Large intestine (tissue), 3 donors: ENCODE data around the gene ATP2A3. TPM values are rescaled to one million over a fixed set of nuclear protein-coding genes. Genes with fewer than 3 reads are reported as not detected.

Experiments used
- DNase-seq, 2 donors: peaks; one replicate each; pipeline versions ENCODE4 v3.0.0 to v3.0.0-alpha.2; 2013
- H3K27ac ChIP-seq: one replicate; pipeline ENCODE4 v1.5.1; 2013; ENCODE audit warnings: low read length
- H3K27me3 ChIP-seq: 2 replicates; pipeline ENCODE4 v1.6.1; 2013; ENCODE audit warnings: low read length; ENCODE audit not compliant: control insufficient read depth, insufficient read depth
- H3K36me3 ChIP-seq: 2 replicates; pipeline ENCODE4 v1.6.1; 2013; ENCODE audit warnings: low read length; ENCODE audit not compliant: control insufficient read depth, insufficient read depth
- H3K4me1 ChIP-seq: one replicate; pipeline ENCODE4 v1.6.1; 2013; ENCODE audit warnings: low read length; ENCODE audit not compliant: control insufficient read depth, insufficient read depth
- H3K4me3 ChIP-seq: one replicate; pipeline ENCODE4 v1.5.1; 2013; ENCODE audit warnings: low read length
- H3K9me3 ChIP-seq: one replicate; pipeline ENCODE4 v1.6.1; 2013; ENCODE audit warnings: mild to moderate bottlenecking, low read depth, low read length, moderate library complexity; ENCODE audit not compliant: control insufficient read depth
- WGBS: methylation state at CpG from one replicate; pipeline ENCODE4 v1.1.5; 2013; ENCODE audit warnings: low lambda C conversion rate; ENCODE audit not compliant: insufficient coverage; 5-methylcytosine and 5-hydroxymethylcytosine counted together
- polyA plus RNA-seq: library from polyadenylated mRNA; unstranded; fragments of 120-200 nt; gene quantifications from one replicate; pipeline ENCODE4 v1.2.1, GENCODE V29; 2013

ATP2A3 gene
- polyA plus RNA-seq, 1 donor, result 44.4 TPM

DNA sequence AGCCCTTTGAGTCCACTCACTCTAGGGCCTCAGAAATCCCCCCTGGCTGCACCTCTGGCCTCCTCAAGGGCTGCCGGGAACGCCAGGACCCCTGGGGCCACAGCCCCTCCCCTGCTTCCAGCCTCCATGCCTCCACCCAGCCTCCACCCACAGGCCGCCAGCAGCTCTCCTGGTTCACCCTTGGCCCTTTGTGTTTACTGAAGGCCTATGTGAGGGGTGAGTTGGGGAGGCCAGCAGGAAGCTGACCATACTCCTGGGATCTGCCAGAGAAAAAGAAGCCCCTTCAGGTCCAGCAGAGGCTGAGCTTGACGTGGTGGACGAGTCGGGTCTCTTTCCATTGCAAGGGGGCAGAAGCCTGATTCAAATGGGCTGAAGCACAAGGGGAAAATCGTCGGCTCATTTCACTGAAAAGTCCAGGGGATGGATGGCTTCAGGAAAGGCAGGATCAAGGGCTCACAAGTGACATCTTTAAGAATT, 18.3 kb upstream of the ATP2A3 start:
- WGBS, result no CpG with 5 or more reads among the region's 8 CpGs
- Histone ChIP-seq H3K36me3 (no peaks in the 10 kb centered on the region), H3K4me3 (no peak overlapping the region), H3K27me3 (no peaks in the 10 kb centered on the region), H3K4me1 (peaks cover 14% of the 10 kb centered on the region), H3K27ac (no peak overlapping the region), H3K9me3 (no peaks in the 10 kb centered on the region)
- no peak for DNase-seq

DNA sequence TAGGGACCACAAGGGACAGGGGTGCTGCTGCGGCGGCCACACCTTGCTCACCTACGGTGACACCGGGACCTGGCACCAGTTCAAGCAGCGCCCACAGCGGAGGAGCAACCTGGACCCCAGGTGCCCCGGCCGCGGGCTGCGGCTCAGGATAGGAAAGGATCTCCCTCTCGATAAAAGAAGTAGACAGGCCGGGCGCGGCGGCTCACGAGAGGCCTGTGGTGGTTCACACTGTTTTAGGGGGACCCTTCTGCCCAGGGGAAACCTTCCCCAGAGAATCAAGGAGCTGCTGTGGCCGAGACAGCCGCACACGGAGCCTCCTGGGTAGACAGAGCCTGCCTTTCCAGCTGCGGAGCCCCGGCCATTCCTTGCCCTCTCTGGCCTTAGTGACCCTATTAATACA, 17.9 kb upstream of the ATP2A3 start:
- DNase-seq, result no peak
- no CpG with 5 or more reads among the region's 21 CpGs for WGBS
- no peaks in the 10 kb centered on the region for H3K36me3 ChIP-seq
- H3K27ac ChIP-seq, result no peak overlapping the region
- no peaks in the 10 kb centered on the region for H3K27me3 ChIP-seq
- no peaks in the 10 kb centered on the region for H3K9me3 ChIP-seq
- H3K4me1 ChIP-seq, result peaks cover 10% of the 10 kb centered on the region
- H3K4me3 ChIP-seq, result no peak overlapping the region

DNA sequence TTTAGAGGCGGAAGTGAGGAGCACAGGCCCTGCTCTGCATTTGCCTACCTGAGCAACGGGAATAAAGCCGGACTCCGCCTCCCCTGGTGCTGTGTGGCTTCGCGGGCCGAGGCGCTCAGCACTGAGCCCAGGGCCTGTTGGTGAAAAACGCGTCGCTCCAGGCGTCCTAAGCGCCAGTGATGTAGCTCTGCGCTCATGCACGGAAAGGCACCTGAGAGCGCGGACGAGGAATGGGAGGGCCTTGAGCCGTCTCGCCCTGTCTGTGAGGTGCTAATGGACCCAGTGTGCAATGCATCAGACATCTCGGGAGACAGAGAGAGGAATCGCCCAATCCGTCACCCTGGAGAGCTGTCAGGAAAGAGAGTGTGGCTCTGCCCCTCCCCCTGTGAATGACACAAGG, 17.2 kb upstream of the ATP2A3 start:
- Histone ChIP-seq H3K9me3 (no peaks in the 10 kb centered on the region), H3K4me3 (no peak overlapping the region), H3K36me3 (no peaks in the 10 kb centered on the region), H3K27me3 (no peaks in the 10 kb centered on the region), H3K27ac (no peak overlapping the region), H3K4me1 (peaks cover 4% of the 10 kb centered on the region)
- no peak for DNase-seq
- WGBS, result no CpG with 5 or more reads among the region's 23 CpGs

DNA sequence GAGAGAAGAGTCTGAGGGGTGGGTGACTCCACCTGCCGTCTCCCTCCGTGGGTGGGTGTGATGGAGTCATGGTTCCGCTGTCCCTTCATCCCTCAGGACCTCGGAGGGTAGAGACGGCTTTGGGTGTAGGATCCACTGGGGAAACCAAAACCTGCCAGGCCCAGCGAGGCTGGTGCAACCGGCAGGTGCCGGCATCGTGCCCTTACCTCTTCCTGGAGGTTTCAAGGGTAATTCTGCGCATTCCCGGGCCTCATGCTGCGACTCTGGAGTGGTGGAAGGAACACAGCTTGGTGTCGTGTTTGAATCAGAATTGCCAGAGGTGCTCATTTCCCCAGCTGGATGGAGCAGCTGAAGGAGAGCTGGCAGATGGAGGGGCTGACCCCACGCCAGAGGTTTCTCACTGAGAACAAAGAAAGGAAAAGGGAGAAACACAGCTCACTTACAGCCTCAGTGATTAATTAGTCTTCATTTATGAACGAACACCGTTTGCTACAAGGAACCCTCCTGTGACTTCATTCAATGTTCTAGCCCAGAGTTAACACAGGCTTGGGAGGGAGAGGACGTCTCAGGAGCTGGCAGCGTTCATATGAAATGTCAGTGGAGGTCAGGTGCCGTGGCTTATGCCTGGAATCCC, 16.3 kb upstream of the ATP2A3 start:
- Histone ChIP-seq H3K9me3 (no peaks in the 10 kb centered on the region), H3K27me3 (no peaks in the 10 kb centered on the region), H3K4me3 (no peak overlapping the region), H3K36me3 (no peaks in the 10 kb centered on the region), H3K27ac (no peak overlapping the region), H3K4me1 (peaks cover 3% of the 10 kb centered on the region)
- DNase-seq, result no peak
- no CpG with 5 or more reads among the region's 19 CpGs for WGBS

DNA sequence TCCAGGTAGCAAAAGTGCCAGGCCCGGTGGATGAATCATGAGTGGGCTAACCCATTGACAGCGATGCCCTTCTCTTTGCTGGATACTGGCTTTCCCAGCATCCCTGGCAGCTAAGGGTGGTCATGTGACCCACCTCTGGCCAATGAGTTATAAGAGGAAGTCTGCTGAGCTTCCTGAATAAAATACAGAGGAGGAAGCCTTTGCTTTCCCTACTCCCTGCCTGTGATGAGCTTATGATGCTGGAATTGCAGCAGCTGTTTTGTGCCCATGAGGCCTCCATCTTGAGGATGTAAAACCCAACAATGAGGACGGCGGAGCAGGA, 15.0 kb upstream of the ATP2A3 start:
- no peaks in the 10 kb centered on the region for H3K36me3 ChIP-seq
- H3K4me1 ChIP-seq, result peaks cover 3% of the 10 kb centered on the region
- H3K9me3 ChIP-seq, result peaks cover 9% of the 10 kb centered on the region
- no peak overlapping the region for H3K27ac ChIP-seq
- no peaks in the 10 kb centered on the region for H3K27me3 ChIP-seq
- no CpG with 5 or more reads among the region's 4 CpGs for WGBS
- DNase-seq, result no peak
- H3K4me3 ChIP-seq, result no peak overlapping the region

DNA sequence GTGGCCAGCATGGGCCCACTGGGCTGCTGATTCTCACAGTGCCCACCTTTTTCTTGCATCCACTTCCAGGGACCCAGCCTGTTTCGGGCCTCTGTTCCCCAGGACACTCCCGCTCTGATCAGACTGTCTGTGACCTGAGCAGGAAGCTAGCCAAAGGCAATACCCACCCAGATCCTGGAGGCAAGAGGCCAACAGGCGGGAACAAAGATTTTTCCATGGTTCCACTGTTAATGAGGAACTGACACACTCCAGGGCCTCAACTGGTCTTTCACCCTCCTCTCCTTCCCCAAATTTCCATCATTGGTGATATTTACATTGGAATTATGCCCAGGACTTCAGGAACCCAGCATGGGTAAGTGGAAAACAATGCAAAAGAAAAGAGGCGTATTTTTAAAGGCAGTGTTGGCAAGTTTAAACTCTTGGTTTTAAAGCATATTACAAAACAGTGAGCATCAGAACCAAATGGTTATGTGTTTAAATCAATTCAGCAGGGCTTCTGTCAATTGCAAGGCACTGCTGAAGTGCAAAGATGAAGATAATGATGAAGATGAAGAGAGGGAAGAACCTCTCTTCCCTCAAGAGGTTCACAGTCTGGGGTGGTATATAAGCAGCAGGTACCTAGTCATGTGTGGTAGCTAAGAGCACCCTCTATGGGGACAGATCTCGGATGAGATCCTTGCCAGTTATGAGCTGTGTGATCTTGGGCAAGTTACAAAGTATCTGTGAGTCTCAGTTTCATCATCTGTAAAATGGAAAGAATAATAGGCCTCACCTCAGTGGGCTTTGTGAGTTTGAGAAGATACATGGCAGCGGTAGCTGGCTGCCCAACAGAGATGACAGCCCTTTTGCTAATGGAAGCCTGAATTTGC, 14.4 kb upstream of the ATP2A3 start:
- Histone ChIP-seq H3K4me1 (no peaks in the 10 kb centered on the region), H3K27me3 (no peaks in the 10 kb centered on the region), H3K9me3 (peaks cover 10% of the 10 kb centered on the region), H3K4me3 (no peak overlapping the region), H3K36me3 (no peaks in the 10 kb centered on the region), H3K27ac (no peak overlapping the region)
- no CpG with 5 or more reads among the region's 6 CpGs for WGBS
- no peak for DNase-seq

DNA sequence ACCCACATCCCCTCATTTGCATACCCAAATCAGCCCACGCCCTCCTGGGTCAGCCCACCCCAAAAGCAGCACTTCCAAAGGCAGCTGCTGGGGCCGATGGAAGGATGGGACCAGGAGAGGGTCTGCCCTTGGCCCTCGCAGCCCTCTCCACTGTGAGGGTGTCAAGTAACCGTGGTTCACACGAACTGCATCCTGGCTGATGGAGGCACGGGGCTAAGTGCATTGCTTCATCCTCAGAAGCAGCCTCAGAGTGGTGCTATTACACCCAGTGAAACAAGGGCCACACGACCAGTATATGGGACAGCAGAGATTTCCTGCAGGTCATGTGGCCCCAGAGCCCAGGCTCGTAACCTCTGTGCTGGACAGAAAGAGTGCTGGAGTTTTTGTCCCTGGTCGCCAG, 13.2 kb upstream of the ATP2A3 start:
- DNase-seq, result no peak
- WGBS, result no CpG with 5 or more reads among the region's 9 CpGs
- Histone ChIP-seq H3K27me3 (peaks cover 5% of the 10 kb centered on the region), H3K4me1 (no peaks in the 10 kb centered on the region), H3K9me3 (peaks cover 10% of the 10 kb centered on the region), H3K27ac (no peak overlapping the region), H3K36me3 (no peaks in the 10 kb centered on the region), H3K4me3 (no peak overlapping the region)

DNA sequence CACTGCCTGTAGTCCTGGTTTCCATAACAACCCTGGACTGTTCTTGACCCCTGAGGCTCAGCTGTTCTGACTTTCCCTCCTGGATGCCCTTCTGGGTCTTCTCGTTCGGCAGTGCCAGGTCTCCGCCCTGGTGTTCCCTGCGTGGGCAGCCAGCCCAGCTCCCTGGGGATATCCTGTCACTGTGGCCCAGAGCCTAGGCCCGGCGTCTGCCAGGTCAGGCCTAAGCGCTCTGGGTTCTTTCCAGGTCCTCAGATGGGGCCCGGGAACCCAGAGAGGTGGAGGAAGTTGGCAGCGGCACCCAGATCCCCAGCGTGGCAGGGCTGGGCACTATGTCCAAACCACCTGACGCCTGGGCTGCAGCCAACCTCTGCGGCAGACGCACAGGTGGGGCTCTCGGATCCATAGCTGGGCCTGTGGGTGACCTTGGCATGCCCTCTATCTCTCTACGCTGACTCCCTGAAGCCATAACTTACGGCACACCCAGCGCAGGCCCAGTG, 12.5 kb upstream of the ATP2A3 start:
- Histone ChIP-seq H3K4me3 (no peak overlapping the region), H3K36me3 (no peaks in the 10 kb centered on the region), H3K27ac (no peak overlapping the region), H3K4me1 (no peaks in the 10 kb centered on the region), H3K9me3 (peaks cover 10% of the 10 kb centered on the region), H3K27me3 (peaks cover 8% of the 10 kb centered on the region)
- no peak for DNase-seq
- no CpG with 5 or more reads among the region's 17 CpGs for WGBS

DNA sequence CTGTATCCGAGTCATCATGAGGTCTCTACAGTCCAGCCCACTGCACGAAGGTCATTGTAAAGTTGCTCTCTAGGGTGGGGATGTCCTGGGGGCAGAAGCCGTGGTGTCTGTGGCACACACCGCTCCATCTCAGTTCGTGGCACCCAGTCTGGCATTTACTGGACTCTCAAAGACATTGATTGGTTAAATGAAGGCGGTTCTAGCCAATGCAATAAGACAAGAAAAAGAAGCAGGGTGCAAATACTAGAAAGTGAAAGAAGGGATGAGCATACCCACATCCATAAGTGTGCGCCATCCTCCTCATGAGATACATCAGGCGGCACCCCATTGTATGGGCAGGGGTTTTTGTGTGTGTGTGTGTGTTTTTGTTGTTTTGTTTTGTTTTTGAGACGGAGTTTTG, 10.7 kb upstream of the ATP2A3 start:
- Histone ChIP-seq H3K36me3 (no peaks in the 10 kb centered on the region), H3K9me3 (peaks cover 10% of the 10 kb centered on the region), H3K4me1 (no peaks in the 10 kb centered on the region), H3K27ac (no peak overlapping the region), H3K27me3 (peaks cover 8% of the 10 kb centered on the region), H3K4me3 (no peak overlapping the region)
- 100% methylated on average over 1 of the region's 9 CpGs for WGBS
- DNase-seq, result no peak

DNA sequence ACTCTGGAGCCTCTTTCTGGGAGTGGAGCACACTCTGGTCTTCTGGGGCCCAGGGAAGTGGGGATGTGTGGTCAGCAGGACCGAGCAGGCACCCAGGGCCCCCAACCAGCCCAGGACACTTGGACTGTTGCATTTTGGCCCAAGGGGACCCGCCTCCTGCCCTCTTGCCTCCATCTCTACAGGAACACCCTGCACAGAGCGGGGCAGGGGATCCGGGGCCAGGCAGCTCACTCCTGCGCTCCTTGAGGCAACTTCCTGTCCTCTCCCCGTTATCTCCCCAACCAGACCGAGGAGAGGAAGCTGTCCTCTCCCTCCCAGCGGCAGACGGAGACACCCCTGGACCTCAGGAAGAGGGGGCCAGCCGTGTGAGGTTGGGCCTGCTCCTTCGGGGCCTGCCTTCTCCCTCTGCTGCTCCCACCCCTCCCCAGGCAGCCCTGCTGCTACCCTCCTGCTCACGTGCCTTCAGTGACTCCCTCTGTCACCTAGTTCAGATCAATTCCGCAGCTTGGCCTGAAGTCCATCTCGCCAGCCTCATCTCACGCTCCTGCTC, 10.0 kb upstream of the ATP2A3 start:
- H3K27ac ChIP-seq, result no peak overlapping the region
- no peak for DNase-seq
- H3K36me3 ChIP-seq, result no peaks in the 10 kb centered on the region
- H3K4me3 ChIP-seq, result no peak overlapping the region
- peaks cover 10% of the 10 kb centered on the region for H3K9me3 ChIP-seq
- H3K27me3 ChIP-seq, result peaks cover 8% of the 10 kb centered on the region
- H3K4me1 ChIP-seq, result no peaks in the 10 kb centered on the region
- 100% methylated on average over 1 of the region's 15 CpGs for WGBS
